Hematopoietic multipotent progenitor cell treated with erythropoietin and hydrocortisone succinate and interleukin-3 and kit ligand, for 17 days (in vitro differentiated cells): Measurements from ENCODE around the gene SEMA5A.

Source experiments
- DNase-seq: peaks from one replicate; pipeline ENCODE4 v3.0.0-alpha.2; 2015; ENCODE audit warnings: low spot score

Gene SEMA5A

GRCh38 chr5:9545992-9546851 lies at the start of gene SEMA5A:
Gene SEMA5A, minus strand, starts transcription at chr5:9546075. Its CDS starts 166,129 bp downstream, at chr5:9379946.
- no peak for DNase-seq

GRCh38 chr5:9594913-9595312 lies 49.0 kb upstream of the SEMA5A start:
- DNase-seq, result no peak

- DNase-seq, result no peak
Measured at GRCh38 chr5:9589049-9589835, 43.4 kb upstream of the SEMA5A start.

GRCh38 chr5:9588254-9588653 lies 42.4 kb upstream of the SEMA5A start:
- DNase-seq, result no peak

GRCh38 chr5:9587135-9587534 lies 41.3 kb upstream of the SEMA5A start:
- no peak for DNase-seq

GRCh38 chr5:9582406-9582805 lies 36.5 kb upstream of the SEMA5A start:
- DNase-seq, result no peak

- no peak for DNase-seq
Measured at GRCh38 chr5:9573796-9574195, 27.9 kb upstream of the SEMA5A start.

GRCh38 chr5:9572246-9572645 lies 26.4 kb upstream of the SEMA5A start:
- no peak for DNase-seq

GRCh38 chr5:9570876-9571275 lies 25.0 kb upstream of the SEMA5A start:
- no peak for DNase-seq

- DNase-seq, result no peak
Measured at GRCh38 chr5:9567039-9567438, 21.2 kb upstream of the SEMA5A start.

- DNase-seq, result no peak
Measured at GRCh38 chr5:9564752-9565151, 18.9 kb upstream of the SEMA5A start.

- DNase-seq, result no peak
Measured at GRCh38 chr5:9562141-9562540, 16.3 kb upstream of the SEMA5A start.

- DNase-seq, result no peak
Measured at GRCh38 chr5:9559965-9560364, 14.1 kb upstream of the SEMA5A start.

- no peak for DNase-seq
Measured at GRCh38 chr5:9558319-9558965, 12.6 kb upstream of the SEMA5A start.

GRCh38 chr5:9557696-9558095 lies 11.8 kb upstream of the SEMA5A start:
- no peak for DNase-seq

GRCh38 chr5:9555961-9556360 lies 10.1 kb upstream of the SEMA5A start:
- no peak for DNase-seq

- DNase-seq, result no peak
Measured at GRCh38 chr5:9554122-9554521, 8.2 kb upstream of the SEMA5A start.

- DNase-seq, result no peak
Measured at GRCh38 chr5:9553561-9553960, 7.7 kb upstream of the SEMA5A start.

GRCh38 chr5:9551567-9552537 lies 6.0 kb upstream of the SEMA5A start:
- no peak for DNase-seq

GRCh38 chr5:9549941-9550340 lies 4.1 kb upstream of the SEMA5A start:
- no peak for DNase-seq

GRCh38 chr5:9547122-9547947 lies 1.5 kb upstream of the SEMA5A start:
- DNase-seq, result no peak
